ENCODE data around the gene SMYD3.

DNA sequence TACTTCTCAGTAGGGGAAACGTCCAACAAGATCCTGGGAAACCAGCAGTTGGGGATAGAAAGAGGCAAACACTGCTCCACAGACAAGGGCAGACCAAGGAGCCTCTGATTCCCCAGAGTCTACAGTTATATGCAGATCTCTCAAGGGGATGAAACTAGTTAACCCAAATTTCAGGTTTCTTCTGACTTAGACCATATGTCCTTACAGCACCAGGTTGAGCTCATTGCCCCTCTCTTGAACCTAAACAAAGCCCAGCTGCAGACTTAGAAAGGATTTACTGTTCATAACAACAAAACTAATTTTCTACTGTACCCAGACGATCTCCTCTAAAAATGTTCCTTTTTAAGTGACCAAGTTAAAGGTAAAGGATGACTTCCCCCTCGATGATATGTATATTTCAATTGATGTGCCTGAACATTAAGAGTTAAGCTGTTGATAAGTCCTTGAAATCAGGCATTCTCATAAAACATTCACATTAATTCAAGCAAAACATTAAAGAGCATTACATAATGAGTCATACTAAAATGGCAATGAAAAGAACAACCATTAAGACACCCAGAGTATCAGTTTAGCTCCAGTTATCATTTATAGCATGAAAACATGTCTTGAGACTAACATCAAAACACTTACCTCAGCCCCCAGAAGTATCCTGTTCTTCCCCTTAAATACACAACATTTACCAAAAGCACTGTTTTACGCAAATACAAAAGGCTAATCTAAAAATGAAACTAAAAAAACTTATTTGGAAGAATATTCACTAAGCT lies 24.1 kb downstream of the SMYD3 start:
- TF ChIP-seq, protein P1, sequence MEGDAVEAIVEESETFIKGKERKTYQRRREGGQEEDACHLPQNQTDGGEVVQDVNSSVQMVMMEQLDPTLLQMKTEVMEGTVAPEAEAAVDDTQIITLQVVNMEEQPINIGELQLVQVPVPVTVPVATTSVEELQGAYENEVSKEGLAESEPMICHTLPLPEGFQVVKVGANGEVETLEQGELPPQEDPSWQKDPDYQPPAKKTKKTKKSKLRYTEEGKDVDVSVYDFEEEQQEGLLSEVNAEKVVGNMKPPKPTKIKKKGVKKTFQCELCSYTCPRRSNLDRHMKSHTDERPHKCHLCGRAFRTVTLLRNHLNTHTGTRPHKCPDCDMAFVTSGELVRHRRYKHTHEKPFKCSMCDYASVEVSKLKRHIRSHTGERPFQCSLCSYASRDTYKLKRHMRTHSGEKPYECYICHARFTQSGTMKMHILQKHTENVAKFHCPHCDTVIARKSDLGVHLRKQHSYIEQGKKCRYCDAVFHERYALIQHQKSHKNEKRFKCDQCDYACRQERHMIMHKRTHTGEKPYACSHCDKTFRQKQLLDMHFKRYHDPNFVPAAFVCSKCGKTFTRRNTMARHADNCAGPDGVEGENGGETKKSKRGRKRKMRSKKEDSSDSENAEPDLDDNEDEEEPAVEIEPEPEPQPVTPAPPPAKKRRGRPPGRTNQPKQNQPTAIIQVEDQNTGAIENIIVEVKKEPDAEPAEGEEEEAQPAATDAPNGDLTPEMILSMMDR (IDR thresholded peaks at IDR 0.05): no peak
- TF ChIP-seq POLR2A (IDR thresholded peaks at IDR 0.05): no peak
